ENCODE measurements around the gene GSTA3.
"Not testable (repeated sequence)": the region's sequence is repeated elsewhere in the genome, so short reads cannot be mapped to it uniquely, and the experiment has no call there.

Gene GSTA3

DNA sequence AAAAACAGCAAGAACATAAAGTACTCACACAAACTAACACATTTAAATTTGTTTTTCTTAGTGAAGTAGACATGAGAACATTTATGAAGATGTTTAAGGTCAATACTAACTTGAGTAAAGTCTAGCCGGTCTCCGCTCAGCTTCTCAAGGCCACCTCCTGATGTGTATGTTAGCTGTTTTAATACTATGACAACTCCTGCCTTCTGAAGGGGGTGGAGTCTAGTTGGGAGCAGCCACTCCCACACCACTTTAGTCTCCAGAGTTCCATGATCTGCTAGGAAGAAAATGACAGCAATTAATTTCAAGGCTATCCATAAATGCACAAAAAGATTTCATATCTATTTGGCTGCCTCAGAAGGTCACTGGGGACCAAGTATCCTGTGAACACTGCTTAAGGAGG is at the start of gene GSTA3:
TSS of gene GSTA3 (minus strand) at position 168 of the 400 bp plus-strand sequence. CDS start 3,864 bp downstream, outside the sequence.
- no peak for DNase-seq

DNA sequence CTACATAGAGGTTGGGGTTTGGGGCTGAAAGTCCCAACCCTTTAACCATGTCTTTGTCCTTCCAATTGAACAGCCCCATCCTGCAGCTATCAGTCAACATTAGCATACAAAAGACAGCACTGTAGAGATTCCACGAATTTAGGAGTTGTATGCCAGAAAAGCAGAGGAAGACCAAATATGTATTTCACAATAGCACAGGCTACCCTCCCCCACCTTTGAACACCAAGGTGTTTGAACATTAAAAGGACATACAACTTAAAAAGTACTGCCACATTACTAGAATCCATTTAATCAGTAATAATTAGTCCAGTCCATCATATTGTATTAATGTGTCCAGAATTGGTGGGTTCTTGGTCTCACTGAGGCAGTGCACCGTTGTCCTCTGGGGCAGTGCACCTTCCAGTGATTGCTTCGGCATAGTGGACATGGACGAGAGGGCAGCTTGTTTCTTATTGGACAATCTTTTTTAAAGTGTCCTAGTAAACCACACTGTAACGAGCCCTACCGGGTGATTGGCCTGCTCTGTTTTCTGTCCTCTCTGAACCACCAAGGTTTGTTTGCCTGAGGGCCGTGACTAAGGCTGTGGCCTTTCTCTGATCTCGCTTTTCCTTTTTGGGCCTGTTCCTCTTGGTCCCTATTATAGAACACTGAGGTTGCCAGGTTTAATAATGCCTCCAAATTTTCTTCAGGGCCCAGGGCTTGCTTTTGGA is 49.2 kb upstream of the GSTA3 start:
- no peak for DNase-seq

DNA sequence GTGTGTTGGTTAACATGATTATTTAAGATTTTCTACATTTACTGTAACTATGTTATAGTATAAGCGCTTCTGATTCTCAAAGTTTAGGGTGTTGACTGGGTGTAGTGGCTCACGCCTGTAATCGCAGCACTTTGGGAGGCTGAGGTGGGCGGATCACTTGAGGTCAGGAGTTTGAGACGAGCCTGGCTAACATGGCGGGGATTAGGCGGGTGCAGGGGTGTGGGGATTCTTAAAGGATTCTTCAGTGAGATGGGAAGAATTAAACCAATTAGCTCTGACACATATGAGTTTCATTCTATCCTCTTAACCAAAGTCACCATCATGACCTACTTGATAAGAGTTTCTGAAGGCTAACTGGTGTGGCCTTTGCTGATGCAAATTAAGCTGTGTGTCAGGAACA is 46.4 kb upstream of the GSTA3 start:
- DNase-seq, result peak; percentile 98

DNA sequence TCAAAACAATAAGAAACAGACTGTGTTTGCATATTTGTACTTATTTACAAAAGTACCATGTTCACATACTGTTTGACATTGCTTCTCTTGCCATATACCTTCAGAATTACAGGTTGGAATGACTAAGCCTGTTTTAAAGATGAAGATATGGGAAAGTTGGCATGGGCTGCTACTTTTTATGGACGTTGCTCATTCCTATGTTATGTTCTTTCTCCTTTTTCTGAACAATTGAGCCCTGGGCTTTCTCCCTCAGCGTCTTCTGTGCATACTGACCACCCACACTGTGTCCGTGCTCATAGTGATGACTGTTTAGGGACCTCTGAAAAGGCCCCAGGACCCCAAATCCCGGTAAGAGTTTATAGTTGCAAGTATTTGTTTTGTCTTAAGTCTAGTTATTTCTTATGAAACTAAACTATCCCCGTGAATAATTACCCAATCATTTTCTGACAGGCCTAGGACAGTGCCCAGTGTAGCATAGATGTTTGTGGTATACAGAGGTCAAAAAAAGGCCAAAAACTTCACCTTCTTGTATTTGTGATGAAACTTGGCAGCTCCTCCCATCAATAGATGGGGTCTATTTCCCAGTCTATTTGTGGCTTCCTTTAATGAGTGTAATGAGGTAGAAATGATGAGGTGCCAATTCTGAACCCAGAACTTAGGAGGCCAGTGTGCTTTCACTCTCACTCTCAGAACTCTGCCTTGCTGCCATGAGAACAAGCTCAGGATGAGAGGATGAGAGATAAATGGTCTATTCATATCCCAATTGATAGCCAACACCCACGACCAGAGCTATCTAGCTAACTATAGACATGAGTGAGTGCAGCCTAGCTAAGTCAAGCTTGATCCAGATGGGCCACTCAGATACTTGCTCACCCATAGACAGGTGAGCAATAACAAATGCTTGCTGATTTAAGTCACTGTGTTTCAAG is 44.7 kb upstream of the GSTA3 start:
- no peak for DNase-seq

DNA sequence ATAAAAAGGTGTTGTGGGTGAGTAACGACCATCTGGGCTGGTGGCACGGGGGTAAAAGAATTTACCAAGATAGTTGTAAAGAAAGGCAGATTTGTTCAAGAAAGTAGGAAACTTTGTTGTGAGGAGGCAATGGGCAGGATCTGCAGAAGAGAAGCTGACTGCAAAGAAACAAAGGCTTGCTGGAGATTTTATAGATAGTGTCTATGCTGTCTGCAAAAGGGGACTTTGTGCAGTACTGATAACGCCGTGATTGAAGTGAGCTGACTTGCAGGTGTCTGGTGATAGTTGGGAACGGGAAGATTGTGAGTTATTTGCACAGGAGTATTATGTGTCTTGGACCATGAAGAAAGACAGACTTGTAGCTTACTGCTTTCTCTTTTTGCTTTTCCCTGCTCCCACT is 36.8 kb upstream of the GSTA3 start:
- no peak for DNase-seq

DNA sequence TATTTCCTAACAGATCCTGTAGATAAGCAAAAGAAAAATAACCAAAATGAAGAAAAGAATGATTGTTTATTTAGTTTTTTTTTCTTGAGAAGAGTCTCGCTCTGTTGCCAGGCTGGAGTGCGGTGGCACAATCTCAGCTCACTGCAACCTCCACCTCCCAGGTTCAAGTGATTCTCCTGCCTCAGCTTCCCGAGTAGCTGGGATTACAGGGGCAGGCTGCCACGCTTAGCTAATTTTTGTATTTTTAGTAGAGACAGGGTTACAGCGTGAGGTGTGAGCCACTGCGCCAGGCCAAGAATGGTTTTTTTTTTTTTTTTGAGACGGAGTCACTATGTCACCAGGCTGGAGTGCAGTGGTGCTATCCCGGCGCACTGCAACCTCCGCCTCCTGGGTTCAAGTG is 33.3 kb upstream of the GSTA3 start:
- not testable (repeated sequence) for DNase-seq

DNA sequence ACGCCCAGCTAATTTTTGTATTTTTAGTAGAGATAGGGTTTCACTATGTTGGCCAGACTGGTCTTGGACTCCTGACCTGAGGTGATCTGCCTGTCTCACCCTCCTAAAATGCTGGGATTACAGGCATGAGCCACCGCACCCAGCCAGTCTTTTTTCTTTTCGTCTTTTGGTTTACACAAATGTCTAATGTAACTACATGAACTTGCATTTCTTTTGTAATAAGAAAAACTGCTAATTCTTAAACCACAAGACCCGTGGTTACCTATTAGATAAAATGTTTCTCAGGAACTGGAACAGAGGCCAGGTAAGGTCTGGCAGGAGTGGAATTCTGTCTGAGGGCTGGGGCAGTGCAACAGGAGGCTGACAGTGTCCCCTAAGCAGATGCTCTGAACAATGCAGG is 32.7 kb upstream of the GSTA3 start:
- DNase-seq, result no peak

DNA sequence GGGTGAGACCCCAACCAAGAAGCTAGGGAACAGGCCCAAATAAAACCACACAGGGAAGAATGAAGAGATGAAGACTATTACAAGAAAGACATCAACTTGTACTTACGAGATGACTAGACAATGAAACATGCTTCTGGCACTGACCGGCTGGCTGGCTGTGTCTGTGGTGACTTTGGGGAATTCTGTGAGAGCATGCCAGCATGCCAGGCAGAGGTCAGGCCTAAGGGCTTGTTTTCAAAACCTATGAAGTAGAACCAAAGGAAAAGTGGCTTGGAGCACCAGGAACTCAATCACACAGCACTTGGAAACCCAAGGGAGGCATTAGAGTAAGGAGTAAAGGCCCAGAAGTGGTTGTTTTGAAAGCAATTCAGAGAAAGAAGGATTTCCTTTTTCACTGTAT is 28.4 kb upstream of the GSTA3 start:
- DNase-seq, result no peak

DNA sequence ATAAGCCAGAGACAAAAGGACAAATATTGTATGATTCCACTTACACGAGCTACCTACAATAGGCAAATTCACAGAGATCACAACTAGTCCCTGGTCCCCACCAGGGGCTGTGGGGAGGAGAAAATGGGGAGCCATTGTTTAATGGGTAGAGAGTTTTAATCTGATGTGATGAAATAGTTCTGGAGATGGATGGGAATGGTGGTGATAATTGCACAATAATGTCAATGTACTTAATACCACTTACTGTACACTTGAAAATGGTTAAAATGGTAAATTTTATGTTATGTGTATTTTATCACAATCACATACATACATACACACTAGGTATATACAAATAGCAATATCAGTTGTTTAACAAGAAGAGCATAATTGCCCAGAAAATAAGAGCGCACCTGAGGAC is 24.3 kb upstream of the GSTA3 start:
- no peak for DNase-seq

DNA sequence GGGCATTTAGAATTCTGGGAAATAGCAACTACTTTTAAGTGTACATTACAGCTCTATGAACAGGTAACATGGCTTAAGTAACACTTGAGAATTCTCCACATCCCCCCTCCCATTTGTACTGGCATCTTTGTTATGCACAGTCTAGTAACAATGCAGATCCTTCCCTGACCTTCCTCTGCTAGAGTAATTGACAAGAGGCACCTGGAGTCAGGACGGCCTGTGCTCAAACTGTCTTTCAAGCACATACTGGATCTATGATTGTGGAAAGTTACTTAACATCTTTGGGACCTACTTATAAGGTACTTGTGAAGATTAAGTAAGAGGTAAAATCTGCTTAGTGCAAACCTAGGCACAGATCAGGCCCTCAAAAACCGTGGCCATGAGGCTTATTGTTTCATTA is 21.9 kb upstream of the GSTA3 start:
- peak; percentile 81 for DNase-seq

DNA sequence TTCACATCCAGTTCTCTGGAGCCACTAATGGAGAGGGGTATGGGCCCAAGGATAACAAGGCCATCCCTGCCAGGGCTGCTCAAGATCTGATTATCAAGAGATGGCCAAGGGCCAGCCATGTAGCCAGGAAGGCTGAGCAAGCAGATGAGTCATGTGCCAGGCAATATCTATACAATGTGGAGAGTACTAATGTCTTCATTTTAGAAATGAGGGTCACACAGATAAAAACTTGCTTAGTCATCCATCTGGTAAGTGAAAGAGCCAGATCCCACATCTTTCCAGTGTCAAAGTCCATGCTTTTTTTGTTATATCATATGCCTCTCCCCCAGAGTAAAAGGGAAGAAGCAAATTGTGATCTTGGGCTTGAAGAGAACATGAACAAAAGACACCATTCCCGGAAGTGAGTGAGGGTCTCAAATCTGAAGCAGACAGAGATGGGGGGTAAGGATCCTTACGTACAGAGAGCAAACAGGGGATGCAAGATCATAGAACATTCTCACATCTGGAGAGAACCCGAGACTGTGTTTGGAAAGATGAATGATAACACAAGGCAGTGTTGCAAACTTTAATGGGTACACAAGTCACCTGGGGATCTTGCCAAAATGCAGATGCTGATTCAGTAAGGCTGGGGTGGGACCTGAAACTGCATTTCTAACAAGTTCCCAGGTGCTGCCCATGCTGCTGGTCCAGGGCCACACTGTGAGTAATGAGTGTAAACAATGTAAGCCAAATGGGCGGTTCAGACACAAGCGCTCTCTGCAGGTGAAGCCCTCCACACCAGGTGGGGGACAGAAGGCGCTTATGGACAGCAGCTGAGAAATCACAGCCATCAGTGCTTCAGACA is 20.0 kb upstream of the GSTA3 start:
- DNase-seq, result no peak

DNA sequence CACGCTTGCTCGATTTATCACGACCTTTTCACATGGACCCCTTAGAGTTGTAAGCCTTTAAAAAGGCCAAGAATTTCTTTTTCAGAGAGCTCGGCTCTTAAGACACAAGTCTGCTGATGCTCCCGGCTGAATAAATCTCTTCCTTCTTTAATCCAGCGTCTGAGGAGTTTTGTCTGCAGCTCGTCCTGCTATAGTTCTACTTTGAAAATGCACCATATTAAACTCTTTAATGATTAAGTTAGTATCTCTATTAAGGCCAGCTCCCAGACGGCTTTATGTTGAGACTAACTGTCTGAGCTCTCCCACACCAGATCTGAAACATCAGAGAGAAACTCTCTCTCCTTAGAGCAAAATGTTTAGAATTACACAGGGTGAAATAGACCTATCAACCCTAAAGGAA is 18.0 kb upstream of the GSTA3 start:
- DNase-seq, result peak; percentile 40

DNA sequence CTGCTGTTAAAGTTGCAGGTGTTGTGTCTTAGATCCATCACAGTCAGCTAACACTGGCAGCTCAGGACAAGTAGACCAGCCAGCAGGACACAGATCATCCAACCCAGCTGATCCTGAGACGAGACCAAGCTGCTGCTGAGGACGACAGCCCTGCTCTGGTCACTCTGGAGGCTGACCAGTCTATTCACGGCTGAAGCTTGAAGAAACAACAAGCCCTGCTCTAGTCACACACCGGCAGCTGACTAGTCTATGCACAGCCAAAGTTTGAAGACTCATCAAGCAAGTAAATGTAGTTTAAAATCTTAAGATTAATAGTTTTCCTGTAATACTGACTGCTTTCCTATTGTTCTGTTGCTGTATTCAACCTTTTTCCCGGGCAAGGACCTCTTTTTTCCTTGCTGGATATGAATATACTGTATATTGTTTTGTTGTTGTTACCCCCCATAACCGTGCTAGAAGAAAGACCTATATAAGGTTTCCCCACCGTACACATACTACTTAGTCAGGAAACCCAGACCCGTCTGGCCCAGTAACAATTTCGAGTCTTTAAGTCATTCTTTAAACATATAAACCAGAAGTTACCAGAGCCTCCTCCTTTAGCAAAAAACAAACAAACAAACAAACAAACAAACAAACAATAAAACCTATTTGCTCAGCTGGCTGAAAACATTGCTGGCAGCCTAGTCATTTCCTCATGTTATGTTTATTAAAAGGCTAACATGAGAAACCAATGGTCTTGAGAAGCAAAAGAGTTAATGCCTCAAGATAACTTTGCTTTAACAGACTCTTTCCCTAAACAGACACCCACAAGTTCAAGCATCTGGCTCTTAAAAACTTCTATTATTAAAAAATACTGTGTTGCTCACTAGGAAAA is 16.7 kb upstream of the GSTA3 start:
- peak; percentile 10 for DNase-seq

DNA sequence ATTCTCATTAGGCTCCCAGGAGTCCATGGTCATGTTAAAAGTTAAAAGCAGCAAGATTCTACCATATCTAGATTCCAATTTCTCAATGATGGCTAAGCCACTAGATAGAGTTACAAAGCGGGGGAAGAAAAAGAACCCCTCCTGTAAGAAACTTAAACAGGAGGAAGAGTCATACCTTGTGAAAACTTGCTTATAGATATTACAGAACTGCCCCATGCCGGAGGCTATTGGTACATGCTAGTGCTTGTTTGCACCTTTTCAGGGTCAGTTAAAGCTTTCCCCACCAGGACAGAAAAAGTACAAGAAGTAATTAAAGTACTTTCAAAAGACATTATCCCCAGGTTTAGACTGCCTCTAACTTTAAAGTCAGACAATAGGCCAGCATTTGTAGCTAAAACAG is 15.5 kb upstream of the GSTA3 start:
- no peak for DNase-seq

DNA sequence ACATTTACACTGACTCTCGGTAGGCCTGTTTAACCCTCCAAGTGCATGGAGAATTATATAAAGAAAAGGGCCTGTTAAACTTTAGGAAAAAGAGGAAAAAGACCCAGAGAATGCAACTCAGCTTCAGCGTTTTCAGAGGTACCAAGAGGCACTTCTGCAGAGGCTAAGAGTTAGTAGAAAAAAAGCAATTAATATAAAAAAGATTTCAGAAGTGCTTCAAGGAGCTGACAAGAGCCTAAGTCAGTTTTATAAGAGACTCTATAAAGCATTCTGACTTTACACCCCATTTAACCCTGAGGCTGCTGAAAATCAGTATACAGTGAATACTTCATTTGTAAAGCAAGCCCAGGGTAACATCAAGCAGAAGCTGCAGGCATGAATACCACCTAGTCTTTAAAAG is 14.2 kb upstream of the GSTA3 start:
- not testable (repeated sequence) for DNase-seq

DNA sequence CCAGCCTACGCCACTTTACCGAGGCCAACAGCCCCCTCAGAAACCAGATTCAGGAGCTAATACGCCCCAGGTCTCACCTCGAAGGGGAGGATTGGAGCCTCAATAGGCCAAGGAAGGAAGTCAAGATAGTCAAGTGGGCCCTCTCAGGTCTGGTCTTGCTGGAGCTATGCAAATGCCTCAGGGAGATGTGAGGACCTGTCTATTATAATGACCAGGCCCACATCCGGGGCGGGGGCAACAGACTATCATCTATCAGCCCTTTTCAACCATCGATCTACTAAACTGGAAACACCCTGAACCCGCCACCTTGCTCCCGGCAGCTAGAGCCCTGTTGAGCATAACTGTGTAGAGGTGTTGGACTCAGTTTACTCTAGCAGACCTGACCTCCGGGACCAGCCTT is 12.7 kb upstream of the GSTA3 start:
- DNase-seq, result no peak

DNA sequence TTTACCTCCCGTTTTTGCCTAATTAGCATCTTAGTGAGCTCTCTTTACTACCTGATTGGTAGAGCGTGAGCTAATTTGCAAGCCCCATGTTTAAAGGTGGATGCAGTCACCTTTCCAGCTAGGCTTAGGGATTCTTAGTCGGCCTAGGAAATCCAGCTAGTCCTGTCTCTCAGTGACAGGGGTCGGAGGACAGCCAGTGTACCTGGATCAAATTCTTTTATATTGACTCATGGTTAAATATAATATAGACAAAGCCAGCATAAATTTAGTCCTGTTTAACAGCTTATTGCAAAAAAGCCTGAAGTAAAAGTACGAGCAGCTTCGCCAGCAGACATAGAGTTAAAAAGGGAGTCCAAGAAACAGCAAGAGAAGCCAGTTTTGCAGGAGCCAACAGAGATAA is 12.2 kb upstream of the GSTA3 start:
- no peak for DNase-seq

DNA sequence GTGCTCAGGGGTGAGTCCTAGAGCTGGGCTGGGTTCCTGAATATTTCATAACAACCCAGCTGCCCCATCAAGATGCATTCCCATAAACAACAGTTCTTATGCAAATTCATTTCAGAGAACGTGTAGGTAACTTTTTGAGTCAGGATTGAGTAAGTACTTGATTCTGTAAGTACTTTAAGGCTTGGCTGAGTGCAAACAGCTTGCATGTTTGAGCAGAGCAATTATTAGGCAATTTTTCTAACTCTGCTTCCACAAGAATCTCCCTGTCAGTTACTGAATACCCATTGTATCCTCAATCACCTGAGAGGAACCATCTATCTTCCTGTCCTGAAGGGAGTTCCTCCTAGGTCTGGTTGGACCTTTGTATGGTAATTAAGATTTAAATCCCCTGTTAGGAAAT is 10.0 kb upstream of the GSTA3 start:
- DNase-seq, result not testable (repeated sequence)

DNA sequence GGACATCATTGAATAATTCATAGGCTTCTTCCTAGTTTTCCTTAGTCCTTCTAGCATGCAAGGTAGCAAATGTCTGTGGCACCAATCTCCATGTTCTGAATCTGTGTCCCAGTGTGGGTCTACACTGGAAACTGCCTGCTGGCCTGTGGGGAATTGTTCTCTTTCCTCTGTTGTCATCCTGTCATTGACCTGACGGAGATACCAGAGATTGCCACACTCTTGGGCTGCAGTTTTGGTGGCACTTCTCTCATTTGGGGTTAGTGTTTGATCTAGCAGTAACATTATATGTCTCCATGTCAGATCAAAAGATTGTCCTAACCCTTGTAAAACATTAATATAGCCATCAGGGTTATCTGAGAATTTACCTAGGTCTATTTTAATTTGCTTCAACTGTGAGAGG is 9.3 kb upstream of the GSTA3 start:
- not testable (repeated sequence) for DNase-seq

DNA sequence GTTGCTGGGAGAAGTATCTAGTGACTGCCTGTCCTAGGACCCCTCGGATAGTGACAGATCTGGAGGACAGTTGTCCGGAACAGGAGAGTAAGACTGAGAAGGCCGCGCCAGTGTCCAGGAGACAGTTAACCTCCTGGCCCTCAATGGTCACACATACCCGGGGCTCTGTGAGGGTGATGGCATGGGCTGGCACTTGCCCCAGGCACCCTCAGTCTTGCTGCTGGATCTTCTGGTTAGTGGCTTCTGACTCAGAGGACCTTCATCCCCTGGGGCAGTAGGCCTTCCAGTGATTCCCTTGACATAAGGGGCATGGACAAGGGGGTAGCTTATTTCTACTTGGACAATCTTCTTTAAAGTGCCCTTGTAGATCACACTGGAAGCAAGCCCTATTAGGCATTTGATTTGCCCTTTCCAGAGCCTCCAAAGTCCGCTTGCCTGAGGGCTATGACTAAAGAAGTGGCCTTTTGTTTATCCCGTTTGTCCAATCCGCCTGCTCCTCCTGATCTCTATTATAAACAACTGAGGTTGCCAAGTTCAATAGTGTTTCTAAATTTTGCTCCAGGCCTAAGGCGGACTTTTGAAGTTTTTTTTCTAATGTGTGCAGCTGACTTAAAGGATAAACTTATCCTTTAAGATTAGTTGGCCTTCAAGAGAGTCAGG is 8.7 kb upstream of the GSTA3 start:
- not testable (repeated sequence) for DNase-seq

DNA sequence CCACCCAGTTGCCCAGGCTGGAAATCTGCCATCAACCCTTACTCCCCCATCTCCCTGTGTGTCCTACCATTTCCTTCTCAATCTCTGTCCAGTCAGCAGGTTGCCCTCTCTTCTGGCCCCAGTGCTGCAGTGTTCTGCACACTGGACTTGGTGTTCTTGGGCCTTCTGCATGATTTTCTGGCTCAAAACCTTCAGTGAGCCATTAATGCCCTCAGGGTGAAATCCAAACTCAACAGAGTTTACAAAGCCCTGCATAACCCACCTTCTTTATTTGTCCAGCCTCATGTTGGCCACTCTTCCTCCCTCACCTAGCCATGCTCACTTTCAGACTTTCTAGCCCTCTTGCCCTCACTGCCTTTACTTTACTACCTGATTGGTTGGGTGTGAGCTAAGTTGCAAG is 5.0 kb upstream of the GSTA3 start:
- DNase-seq, result no peak

DNA sequence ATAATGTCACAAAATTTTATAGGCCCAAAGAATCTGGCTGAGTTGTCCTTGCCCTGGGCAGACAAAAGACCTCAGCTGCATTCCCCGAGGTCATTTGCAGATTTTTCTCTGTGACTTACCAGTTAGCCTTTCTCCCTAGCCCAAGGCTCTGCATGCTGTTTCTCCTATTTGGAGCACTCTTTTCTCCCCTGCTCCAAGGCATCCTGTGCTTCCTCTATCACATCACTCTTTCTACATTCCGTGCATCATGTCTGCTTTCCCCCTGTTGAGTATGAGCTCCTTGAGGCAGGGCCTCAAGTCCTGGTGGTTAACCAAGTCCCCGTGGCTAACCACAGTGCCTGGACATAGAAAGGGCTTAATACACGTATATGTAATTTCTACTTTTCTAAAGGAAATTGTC is 593 bp upstream of the GSTA3 start:
- no peak for DNase-seq

All from NCI-H82 (cell line).